OCI-LY1 (cell line): ENCODE measurements around the gene SLC31A2.

ENCODE experiments used
- H2AFZ ChIP-seq: fragments of 200-600 bp; sonication (generic), shearing (Covaris generic); 2 replicates; pipeline ENCODE4 v1.6.0; 2014; ENCODE audit warnings: antibody characterized with exemption, mild to moderate bottlenecking, low read length
- H3F3A ChIP-seq: fragments of 200-600 bp; sonication (generic), shearing (Covaris generic); 2 replicates; pipeline ENCODE4 v1.6.0; 2014; ENCODE audit warnings: mild to moderate bottlenecking, antibody characterized with exemption, low read length, moderate library complexity; ENCODE audit not compliant: insufficient read depth
- H3K27ac ChIP-seq: fragments of 200-600 bp; sonication (generic); 2 replicates; pipeline ENCODE4 v1.5.1; 2014; ENCODE audit warnings: low read length, mixed run types, mild to moderate bottlenecking, low read depth; ENCODE audit not compliant: poor library complexity, severe bottlenecking
- H3K27me3 ChIP-seq: fragments of 200-600 bp; sonication (generic); 2 replicates; pipeline ENCODE4 v1.6.0; 2014; ENCODE audit warnings: antibody characterized with exemption, mild to moderate bottlenecking, low read length, moderate library complexity; ENCODE audit not compliant: insufficient read depth
- H3K36me3 ChIP-seq: fragments of 200-600 bp; sonication (generic); 2 replicates; pipeline ENCODE4 v1.6.1; 2014; ENCODE audit warnings: mild to moderate bottlenecking, antibody characterized with exemption, low read length, moderate library complexity, mixed read lengths; ENCODE audit not compliant: insufficient read depth
- H3K4me1 ChIP-seq: fragments of 200-600 bp; sonication (generic); 2 replicates; pipeline ENCODE4 v1.5.1; 2014; ENCODE audit warnings: mild to moderate bottlenecking, low read length, moderate library complexity; ENCODE audit not compliant: insufficient read depth, severe bottlenecking
- H3K4me2 ChIP-seq: fragments of 200-600 bp; sonication (generic), shearing (Covaris generic); 2 replicates; pipeline ENCODE4 v1.6.1; 2014; ENCODE audit warnings: low read length
- H3K4me3 ChIP-seq: fragments of 200-600 bp; sonication (generic); 2 replicates; pipeline ENCODE4 v1.5.1; 2014; ENCODE audit warnings: low read length, low read depth, mild to moderate bottlenecking, mixed read lengths; ENCODE audit not compliant: poor library complexity, severe bottlenecking
- H3K79me2 ChIP-seq: fragments of 200-600 bp; shearing (Covaris generic); 2 replicates; pipeline ENCODE4 v1.6.1; 2016; ENCODE audit warnings: mixed run types, low read length, mixed read lengths; ENCODE audit not compliant: insufficient read depth
- H3K9ac ChIP-seq: fragments of 200-600 bp; sonication (generic), shearing (Covaris generic); 2 replicates; pipeline ENCODE4 v1.6.1; 2014; ENCODE audit warnings: mild to moderate bottlenecking, low read length, mixed read lengths
- H3K9me2 ChIP-seq: fragments of 200-600 bp; sonication (generic), shearing (Covaris generic); 2 replicates; pipeline ENCODE4 v1.6.1; 2014; ENCODE audit warnings: low read depth, mild to moderate bottlenecking, low read length, mixed read lengths
- H3K9me3 ChIP-seq: fragments of 200-600 bp; shearing (Covaris generic); 2 replicates; pipeline ENCODE4 v1.6.1; 2014; ENCODE audit warnings: low read length, mixed read lengths
- H4K20me1 ChIP-seq: fragments of 200-600 bp; sonication (generic), shearing (Covaris generic); 2 replicates; pipeline ENCODE4 v1.6.0; 2016; ENCODE audit warnings: mild to moderate bottlenecking, low read length; ENCODE audit not compliant: insufficient read depth
- CTCF ChIP-seq: fragments of 200-600 bp; sonication (generic), shearing (Covaris generic); IDR thresholded peaks from 2 replicates; pipeline ENCODE4 v1.5.1; 2017; ENCODE audit warnings: mild to moderate bottlenecking, antibody characterized with exemption, low read length, moderate library complexity, mixed read lengths
- EZH2 ChIP-seq: fragments of 200-600 bp; sonication (generic), shearing (Covaris generic); IDR thresholded peaks from 2 replicates; pipeline ENCODE4 v1.8.0; 2017; ENCODE audit warnings: borderline replicate concordance, mixed run types, mild to moderate bottlenecking, antibody characterized with exemption, low read length, moderate library complexity, mixed read lengths

Gene SLC31A2

GRCh38 chr9:113181165-113181564 is 30.4 kb downstream of the SLC31A2 start:
- Histone ChIP-seq H3K4me3 (no peak overlapping the region), H3F3A (no peaks in the 10 kb centered on the region), H3K4me2 (no peak overlapping the region), H3K36me3 (peaks cover 95% of the 10 kb centered on the region), H3K27ac (no peak overlapping the region), H2AFZ (no peak overlapping the region), H4K20me1 (no peaks in the 10 kb centered on the region), H3K9me3 (no peaks in the 10 kb centered on the region), H3K9me2 (no peaks in the 10 kb centered on the region), H3K27me3 (no peaks in the 10 kb centered on the region), H3K79me2 (no peaks in the 10 kb centered on the region), H3K4me1 (no peaks in the 10 kb centered on the region), H3K9ac (no peak overlapping the region)
- TF ChIP-seq EZH2 (no peak), CTCF (no peak)

- Histone ChIP-seq H3K27ac (no peak overlapping the region), H3K9me3 (no peaks in the 10 kb centered on the region), H3K4me1 (no peaks in the 10 kb centered on the region), H2AFZ (no peak overlapping the region), H3K79me2 (no peaks in the 10 kb centered on the region), H3K36me3 (peaks cover 95% of the 10 kb centered on the region), H4K20me1 (no peaks in the 10 kb centered on the region), H3F3A (no peaks in the 10 kb centered on the region), H3K4me3 (no peak overlapping the region), H3K4me2 (no peak overlapping the region), H3K27me3 (no peaks in the 10 kb centered on the region), H3K9ac (no peak overlapping the region), H3K9me2 (no peaks in the 10 kb centered on the region)
- TF ChIP-seq EZH2, result no peak
- no peak for TF ChIP-seq CTCF
Measured at GRCh38 chr9:113183956-113184488, 33.2 kb downstream of the SLC31A2 start.

DNA sequence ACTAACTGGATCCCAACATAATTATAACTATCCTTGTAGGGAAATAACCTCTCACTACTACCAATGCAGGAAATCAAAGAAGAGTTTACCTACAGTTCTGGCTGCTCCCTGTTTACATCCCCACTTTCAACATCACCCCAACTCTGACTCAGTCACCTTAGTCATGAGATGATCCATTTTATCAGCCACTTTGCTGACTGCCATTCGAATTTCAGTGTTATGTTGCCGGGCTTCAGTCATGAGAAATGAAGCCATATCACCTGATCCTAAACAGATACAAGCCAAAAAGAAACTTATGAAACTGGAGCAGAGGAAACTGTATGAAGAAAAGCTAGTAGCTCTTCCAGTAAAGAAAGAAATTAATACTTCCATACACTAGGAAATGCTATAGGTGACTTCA is 33.7 kb downstream of the SLC31A2 start:
- Histone ChIP-seq H3K9me3 (no peaks in the 10 kb centered on the region), H3K9me2 (no peaks in the 10 kb centered on the region), H3K36me3 (peaks cover 94% of the 10 kb centered on the region), H3K4me3 (no peak overlapping the region), H3K4me2 (no peak overlapping the region), H3F3A (no peaks in the 10 kb centered on the region), H3K4me1 (no peaks in the 10 kb centered on the region), H3K27me3 (no peaks in the 10 kb centered on the region), H3K9ac (no peak overlapping the region), H4K20me1 (no peaks in the 10 kb centered on the region), H2AFZ (no peak overlapping the region), H3K79me2 (no peaks in the 10 kb centered on the region), H3K27ac (no peak overlapping the region)
- TF ChIP-seq EZH2 (no peak), CTCF (no peak)
